H1 (cell line): ENCODE data around the gene LYVE1. TPM values are rescaled to one million over a fixed set of nuclear protein-coding genes. Genes with fewer than 3 reads are reported as not detected.

Experiments
- EP300 ChIP-seq, 2 experiments: IDR thresholded peaks; 1 replicate in 1 of 2; 2 replicates in 1 of 2; pipeline ENCODE4 v1.6.1; 2011 to 2012; ENCODE audit warnings: low read depth in 2 of 2, low read length in 2 of 2, mild to moderate bottlenecking in 2 of 2, borderline replicate concordance in 1 of 2, inconsistent platforms in 1 of 2, moderate library complexity in 1 of 2
- polyA plus RNA-seq, 7 experiments: library from polyadenylated mRNA; depleted of rRNA in 3 of 7; stranded (reverse) in 5 of 7; unstranded in 2 of 7; fragments of >200 nt in 5 of 7; fragments of 200-250 nt in 2 of 7; gene quantifications; 1 replicate in 5 of 7; 2 replicates in 1 of 7; 4 replicates in 1 of 7; pipeline versions ENCODE4 v1.2.1 to v1.2.3, GENCODE V29; 2011 to 2013; ENCODE audit warnings: missing spikeins in 2 of 7, mixed read lengths in 2 of 7
- total RNA-seq: library from RNA; stranded (reverse); fragmentation: NEBNext Ultra II Directional; extraction: Animal tissue kit (Norgen Biotek cat#: 25700); gene quantifications from 2 replicates; pipeline ENCODE4 v1.2.1, GENCODE V29; 2021

The LYVE1 gene
- total and polyA plus RNA-seq, 2 of the 8 experiments (the other 6 are each of a cell fraction or from before 2014, with no cell fraction given), result 0.09 TPM; not detected in 1

DNA sequence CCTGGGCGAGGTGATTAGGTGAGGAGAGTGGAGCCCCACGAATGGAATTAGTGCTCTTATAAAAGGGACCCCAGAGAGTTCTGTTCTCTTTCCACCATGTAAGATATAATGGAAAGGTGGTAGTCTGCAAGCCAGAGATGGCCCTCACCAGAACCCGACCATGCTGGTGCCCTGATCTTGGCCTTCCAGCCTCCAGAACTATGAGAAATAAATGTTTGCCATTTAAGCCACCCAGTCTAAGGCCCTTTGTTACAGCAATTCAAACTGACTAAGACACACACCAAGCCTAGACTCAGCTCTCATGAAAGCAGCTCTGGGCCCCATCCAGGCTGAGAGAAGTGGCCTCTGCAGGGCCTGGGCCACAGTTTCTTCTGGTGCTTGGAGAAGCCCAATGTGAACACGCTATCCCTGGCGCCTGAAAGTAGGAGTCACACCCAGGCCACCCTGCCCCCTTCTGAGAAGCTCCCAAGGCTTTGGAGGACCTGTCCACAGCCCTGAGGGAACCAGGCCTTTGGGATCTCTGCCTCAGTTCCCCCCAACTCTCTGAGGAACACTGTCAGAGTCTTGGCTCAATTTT lies 35.3 kb upstream of the LYVE1 start (continued):
- no peak for TF ChIP-seq EP300 (IDR thresholded peaks at IDR 0.05; ENCODE audit: borderline replicate concordance in 1 of 2, low read depth in 2 of 2, low read length in 2 of 2)
